ENCODE data around the gene SPACA6. TPM values are rescaled to one million over a fixed set of nuclear protein-coding genes. Genes with fewer than 3 reads are reported as not detected.

Gene SPACA6
- total and polyA plus RNA-seq, 8 donors = 13.5 to 27.3 (median 20.1) TPM

- H3K4me3 ChIP-seq = no peak overlapping the region
- no peaks in the 10 kb centered on the region for H3K9me3 ChIP-seq
- intact Hi-C loops (cut with DNase I) = loop anchor here in 1 of 2 donors (10.0 kb wide), 1 partner anchor 177 kb away; the partner anchor contains the start of gene CEACAM18
- ATAC-seq (peak; percentile 59), DNase-seq (no peak)
- H3K36me3 ChIP-seq = no peaks in the 10 kb centered on the region
- H3K27ac ChIP-seq = peak overlapping the region in 1 of 2 donors; percentile 76
- H3K4me1 ChIP-seq = peaks cover 0 to 50% of the 10 kb centered on the region in 2 donors
- TF ChIP-seq CTCF (IDR thresholded peaks at IDR 0.05) = no peak
- H3K27me3 ChIP-seq = peaks cover 0 to 19% of the 10 kb centered on the region in 2 donors
Measured at GRCh38 chr19:51652266-51652665, 40.9 kb upstream of the SPACA6 start.

- no peak overlapping the region for H3K4me3 ChIP-seq
- H3K9me3 ChIP-seq = no peaks in the 10 kb centered on the region
- peaks cover 0 to 47% of the 10 kb centered on the region in 2 donors for H3K4me1 ChIP-seq
- ATAC-seq = no peak
- H3K36me3 ChIP-seq = no peaks in the 10 kb centered on the region
- no peak for DNase-seq
- H3K27me3 ChIP-seq = peaks cover 0 to 14% of the 10 kb centered on the region in 2 donors
- intact Hi-C loops (cut with DNase I) = loop anchor here in 1 of 2 donors (10.0 kb wide), 1 partner anchor 178 kb away; the partner anchor contains the start of gene CEACAM18
- no peak for TF ChIP-seq CTCF (IDR thresholded peaks at IDR 0.05)
- no peak overlapping the region for H3K27ac ChIP-seq
Measured at GRCh38 chr19:51653162-51653561, 40.0 kb upstream of the SPACA6 start.

- Histone ChIP-seq H3K4me1 (peaks cover 0 to 42% of the 10 kb centered on the region in 2 donors), H3K4me3 (no peak overlapping the region), H3K9me3 (no peaks in the 10 kb centered on the region), H3K27ac (no peak overlapping the region), H3K27me3 (peaks cover 0 to 5% of the 10 kb centered on the region in 2 donors), H3K36me3 (no peaks in the 10 kb centered on the region)
- ATAC-seq = no peak
- DNase-seq = no peak
- intact Hi-C loops (cut with DNase I) = loop anchor here in 1 of 2 donors (10.0 kb wide), 1 partner anchor 180 kb away; the partner anchor contains the start of gene CEACAM18
- no peak for TF ChIP-seq CTCF (IDR thresholded peaks at IDR 0.05)
Measured at GRCh38 chr19:51654783-51655182, 38.3 kb upstream of the SPACA6 start.

- peaks cover 3 to 51% of the 10 kb centered on the region in 2 donors for H3K27me3 ChIP-seq
- intact Hi-C loops (cut with DNase I) = no loop called here
Measured at GRCh38 chr19:51660975-51661600, 32.0 kb upstream of the SPACA6 start.

More at GRCh38 chr19:51660975-51661600, 32.0 kb upstream of the SPACA6 start:
- Histone ChIP-seq H3K4me3 (no peak overlapping the region), H3K27ac (no peak overlapping the region), H3K4me1 (peaks cover 0 to 15% of the 10 kb centered on the region in 2 donors), H3K36me3 (no peaks in the 10 kb centered on the region), H3K9me3 (peaks cover 0 to 2% of the 10 kb centered on the region in 2 donors)
- ATAC-seq (peak; percentile 89), DNase-seq (peak in 3 of 4 donors; percentile 56 to 82 (median 78))
- peak; percentile 56 to 68 for TF ChIP-seq CTCF (IDR thresholded peaks at IDR 0.05)

Measured in left lung (tissue), 10 donors.